ENCODE data around the gene MC2R. TPM values are rescaled to one million over a fixed set of nuclear protein-coding genes. Genes with fewer than 3 reads are reported as not detected.

MC2R gene
- total RNA-seq, 1 experiment from 2014 or later: not detected

- no CpG with 5 or more reads among the region's 1 CpG for WGBS (ENCODE audit: extremely low coverage, insufficient read length, low lambda C conversion rate)
- Histone ChIP-seq H3K4ac (ENCODE audit: low read depth, low read length) (no peak overlapping the region), H2AFZ (ENCODE audit: low read length) (no peak overlapping the region), H2BK12ac (ENCODE audit: insufficient read length, low read depth, low read length) (no peak overlapping the region), H4K91ac (ENCODE audit: insufficient read length, low read depth, low read length) (no peak overlapping the region), H3K23me2 (ENCODE audit: insufficient read length, low read depth, low read length, poor library complexity, severe bottlenecking) (no peaks in the 10 kb centered on the region), H3K27ac (ENCODE audit: insufficient read length, low read depth, low read length) (no peak overlapping the region), H3K79me1 (ENCODE audit: insufficient read depth, low read depth, low read length, poor library complexity, severe bottlenecking) (no peaks in the 10 kb centered on the region), H2AK5ac (ENCODE audit: insufficient read length, low read length) (no peak overlapping the region), H3K14ac (ENCODE audit: insufficient read depth, low read length) (no peak overlapping the region), H3K18ac (ENCODE audit: insufficient read length, low read depth, low read length) (no peak overlapping the region), H4K8ac (replicated peaks; ENCODE audit: insufficient read length, low read depth, low read length) (no peak overlapping the region), H2BK5ac (ENCODE audit: insufficient read length, low read length) (no peak overlapping the region), H2BK120ac (ENCODE audit: low read depth, low read length, poor library complexity, severe bottlenecking) (no peak overlapping the region), H3K56ac (ENCODE audit: insufficient read length, low read depth, low read length) (no peak overlapping the region), H3K9me3 (ENCODE audit: control insufficient read depth, low read depth, low read length) (no peaks in the 10 kb centered on the region), H3K4me2 (ENCODE audit: insufficient read depth, insufficient read length, low read length) (no peak overlapping the region), H3K9ac (ENCODE audit: extremely low read depth, insufficient read length, low read length) (no peak overlapping the region), H3T11ph (ENCODE audit: low read length) (no peak overlapping the region), H3K27me3 (ENCODE audit: insufficient read depth, low read length) (no peaks in the 10 kb centered on the region), H4K20me1 (ENCODE audit: control insufficient read depth, insufficient read depth, insufficient read length) (no peaks in the 10 kb centered on the region), H2BK15ac (ENCODE audit: low read depth, low read length) (no peak overlapping the region), H3K23ac (ENCODE audit: insufficient read length, low read depth, low read length) (no peak overlapping the region), H4K5ac (ENCODE audit: insufficient read length, low read depth, low read length) (no peak overlapping the region), H3K4me1 (ENCODE audit: insufficient read depth, low read length) (no peaks in the 10 kb centered on the region), H3K79me2 (ENCODE audit: insufficient read depth, low read length) (no peaks in the 10 kb centered on the region), H2BK20ac (ENCODE audit: low read depth, low read length, poor library complexity, severe bottlenecking) (no peak overlapping the region)
- H3K27me3 Mint-ChIP-seq (ENCODE audit: low read depth): no peaks in the 10 kb centered on the region; the same call in 1 of the 2 replicates
- DNase-seq: no peak
- no peaks in the 10 kb centered on the region for H3K36me3 Mint-ChIP-seq (ENCODE audit: insufficient read depth in 1 of 3, low read depth in 3 of 3)
- H3K9me3 Mint-ChIP-seq: peaks cover 5 to 6% of the 10 kb centered on the region in 2 experiments; a peak in 3 of 5 replicates
- H3K27ac Mint-ChIP-seq: no peak overlapping the region
- no peak for TF ChIP-seq CTCF (conservative IDR thresholded peaks at IDR 0.05)
- H3K4me3 Mint-ChIP-seq: no peak overlapping the region
- H3K4me1 Mint-ChIP-seq: peaks cover 0 to 1% of the 10 kb centered on the region in 2 experiments; a peak in 2 of 4 replicates
Measured at GRCh38 chr18:13900633-13901032, 14.7 kb downstream of the MC2R start.
